GM23338 (cell line): ENCODE results near the gene FHIT. TPM values are rescaled to one million over a fixed set of nuclear protein-coding genes. Genes with fewer than 3 reads are reported as not detected.

Experiments
- ATAC-seq: fragments of 200-7000 bp; cut with Tn5 transposase; 3 replicates; pipeline ENCODE4 v1.9.1; 2020
- DNase-seq: peaks from one replicate; pipeline ENCODE4 v3.0.0-alpha.2; 2015; ENCODE audit warnings: low spot score
- H2AFZ ChIP-seq: fragments of 200-600 bp; sonication (generic); 2 replicates; pipeline ENCODE4 v1.8.0; 2016; ENCODE audit warnings: antibody characterized with exemption, mild to moderate bottlenecking, moderate library complexity
- H3F3A ChIP-seq: fragments of 200-600 bp; sonication (generic); replicated peaks from 2 replicates; pipeline ENCODE4 v1.8.0; 2017; ENCODE audit warnings: antibody characterized with exemption, mixed run types, low read depth
- H3K27ac ChIP-seq: fragments of 200-600 bp; sonication (generic); 2 replicates; pipeline ENCODE4 v1.6.1; 2016; ENCODE audit warnings: low read depth
- H3K27me3 ChIP-seq: fragments of 200-600 bp; sonication (generic); 2 replicates; pipeline ENCODE4 v1.8.0; 2016; ENCODE audit warnings: mild to moderate bottlenecking, mixed run types, moderate library complexity; ENCODE audit not compliant: insufficient read depth
- H3K36me3 ChIP-seq: fragments of 200-600 bp; sonication (generic); 2 replicates; pipeline ENCODE4 v1.8.0; 2016; ENCODE audit warnings: mild to moderate bottlenecking; ENCODE audit not compliant: insufficient read depth
- H3K4me1 ChIP-seq: fragments of 200-600 bp; sonication (generic); 2 replicates; pipeline ENCODE4 v1.8.0; 2016; ENCODE audit warnings: mild to moderate bottlenecking, moderate library complexity; ENCODE audit not compliant: insufficient read depth
- H3K4me2 ChIP-seq: fragments of 200-600 bp; sonication (generic); 2 replicates; pipeline ENCODE4 v1.7.1; 2017; ENCODE audit warnings: mixed run types
- H3K4me3 ChIP-seq: fragments of 200-600 bp; sonication (generic); 2 replicates; pipeline ENCODE4 v1.6.1; 2016; ENCODE audit warnings: mixed run types
- H3K79me2 ChIP-seq: fragments of 200-600 bp; sonication (generic); replicated peaks from 2 replicates; pipeline ENCODE4 v1.8.0; 2017; ENCODE audit warnings: mild to moderate bottlenecking; ENCODE audit not compliant: insufficient read depth
- H3K9me2 ChIP-seq: fragments of 200-600 bp; sonication (generic); 2 replicates; pipeline ENCODE4 v1.8.0; 2017; ENCODE audit not compliant: insufficient read depth
- H4K20me1 ChIP-seq: fragments of 200-600 bp; sonication (generic); replicated peaks from 2 replicates; pipeline ENCODE4 v1.8.0; 2017; ENCODE audit warnings: mild to moderate bottlenecking; ENCODE audit not compliant: insufficient read depth
- H3K27ac Mint-ChIP-seq: 2 replicates; pipeline ENCODE4 v1.8.0; 2020; ENCODE audit warnings: inconsistent platforms, mild to moderate bottlenecking, moderate library complexity, mixed read lengths
- H3K27me3 Mint-ChIP-seq: 3 replicates; pipeline ENCODE4 v1.8.0; 2022; ENCODE audit warnings: low read depth, mild to moderate bottlenecking, moderate library complexity, mixed read lengths, inconsistent platforms; ENCODE audit not compliant: insufficient read depth, poor library complexity
- H3K36me3 Mint-ChIP-seq: 3 replicates; pipeline ENCODE4 v1.8.0; 2021; ENCODE audit warnings: low read depth, mild to moderate bottlenecking, inconsistent platforms, moderate library complexity, mixed read lengths
- H3K4me1 Mint-ChIP-seq: 3 replicates; pipeline ENCODE4 v1.8.0; 2020; ENCODE audit warnings: mild to moderate bottlenecking, inconsistent platforms, mixed read lengths
- H3K4me3 Mint-ChIP-seq: 3 replicates; pipeline ENCODE4 v1.8.0; 2021; ENCODE audit warnings: moderate library complexity, mild to moderate bottlenecking, inconsistent platforms, mixed read lengths
- H3K9me3 Mint-ChIP-seq: 3 replicates; pipeline ENCODE4 v1.8.0; 2020; ENCODE audit warnings: moderate library complexity, mild to moderate bottlenecking, inconsistent platforms, mixed read lengths
- CREB1 ChIP-seq: fragments of 250-450 bp; sonication (Bioruptor Pico); IDR thresholded peaks from 2 replicates; pipeline ENCODE4 v1.5.0; 2020; ENCODE audit warnings: low read depth, mild to moderate bottlenecking, moderate library complexity
- EZH2 ChIP-seq: fragments of 200-600 bp; sonication (generic); IDR thresholded peaks from one replicate; pipeline ENCODE4 v1.8.0; 2017; ENCODE audit warnings: antibody characterized with exemption, mild to moderate bottlenecking, low read depth; ENCODE audit not compliant: unreplicated experiment
- EZH2phosphoT487 ChIP-seq: fragments of 200-600 bp; sonication (generic); IDR thresholded peaks from one replicate; pipeline ENCODE4 v1.8.1; 2018; ENCODE audit warnings: antibody characterized with exemption; ENCODE audit not compliant: unreplicated experiment
- STAT1 ChIP-seq: IDR thresholded peaks from one replicate; pipeline ENCODE4 v1.6.1; 2016; ENCODE audit warnings: antibody characterized with exemption; ENCODE audit not compliant: unreplicated experiment
- ZNF114 ChIP-seq: fragments of 250-450 bp; sonication (Bioruptor Pico); IDR thresholded peaks from 2 replicates; pipeline ENCODE4 v1.5.0; 2020; ENCODE audit warnings: mild to moderate bottlenecking, moderate library complexity
- polyA plus RNA-seq: library from polyadenylated mRNA; unstranded; fragments of >200 nt; fragmentation: Nextera tagmentation; extraction: Ambion mirVana; gene quantifications from 2 replicates; pipeline ENCODE4 v1.2.1, GENCODE V29; 2016
- total RNA-seq: library from RNA; depleted of rRNA; stranded (reverse); fragments of >200 nt; shearing (Covaris generic); gene quantifications from 2 replicates; pipeline ENCODE4 v1.2.3, GENCODE V29; 2014
- TF ChIP-seq, protein P1 (sequence below): fragments of 250-450 bp; sonication (Bioruptor Pico); IDR thresholded peaks from 2 replicates; pipeline ENCODE4 v1.5.0; 2020; ENCODE audit warnings: mild to moderate bottlenecking, moderate library complexity

Gene FHIT
- total and polyA plus RNA-seq, 2 experiments from 2014 or later: 3.0 to 8.3 TPM

DNA sequence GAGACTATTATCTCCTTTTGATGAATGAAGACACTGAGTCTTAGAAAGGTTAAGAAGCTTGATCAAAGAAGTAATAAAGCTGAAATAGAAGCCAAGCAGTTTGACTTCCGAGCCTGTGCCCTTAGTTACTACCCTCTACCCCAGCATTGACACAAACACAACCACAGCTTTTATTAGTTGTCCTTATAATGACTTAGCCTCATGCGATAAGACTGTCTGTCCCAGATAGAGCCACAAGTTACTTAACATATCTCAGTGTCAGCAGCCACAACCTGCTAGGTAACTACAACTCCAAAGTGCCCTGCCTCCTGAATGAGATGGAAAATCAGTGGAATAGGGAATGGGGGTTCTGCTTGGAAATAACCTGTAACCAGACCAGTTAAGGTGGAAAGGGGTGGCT is 1419.9 kb downstream of the FHIT start (continued):
- no peak for TF ChIP-seq EZH2

DNA sequence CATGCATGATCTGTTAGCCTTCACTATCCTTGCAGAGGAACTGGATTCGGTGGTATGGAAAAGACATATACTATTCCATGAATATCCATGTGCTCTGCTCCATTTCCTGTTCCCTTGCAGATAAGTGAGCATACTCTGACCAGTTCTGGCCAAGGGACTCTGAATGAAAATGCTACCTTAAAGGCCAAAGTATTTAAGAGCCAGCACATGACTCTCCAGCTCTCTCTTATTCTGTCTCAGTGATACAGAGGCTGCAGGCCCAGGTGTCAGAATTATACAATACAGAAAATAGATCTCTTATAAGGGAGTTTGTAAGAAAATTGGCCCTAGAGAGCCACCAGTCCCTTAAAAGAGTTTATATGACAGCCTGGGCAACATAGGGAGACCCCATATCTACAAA is 1421.7 kb downstream of the FHIT start:
- Histone ChIP-seq H3K4me2 (no peak overlapping the region), H3K36me3 (no peaks in the 10 kb centered on the region), H3K79me2 (no peaks in the 10 kb centered on the region), H3K4me3 (no peak overlapping the region), H3K9me2 (0 out of 2 replicates have a peak, but pooled peaks cover 8% of the 10 kb centered on the region), H3K27ac (no peak overlapping the region), H3F3A (no peaks in the 10 kb centered on the region), H3K27me3 (no peaks in the 10 kb centered on the region), H3K4me1 (no peaks in the 10 kb centered on the region), H4K20me1 (no peaks in the 10 kb centered on the region), H2AFZ (no peak overlapping the region; the same call in 1 of the 2 replicates)
- TF ChIP-seq STAT1: no peak
- TF ChIP-seq CREB1 (CRISPR knock-in tag): no peak
- no peak for TF ChIP-seq EZH2phosphoT487
- TF ChIP-seq, protein P1, sequence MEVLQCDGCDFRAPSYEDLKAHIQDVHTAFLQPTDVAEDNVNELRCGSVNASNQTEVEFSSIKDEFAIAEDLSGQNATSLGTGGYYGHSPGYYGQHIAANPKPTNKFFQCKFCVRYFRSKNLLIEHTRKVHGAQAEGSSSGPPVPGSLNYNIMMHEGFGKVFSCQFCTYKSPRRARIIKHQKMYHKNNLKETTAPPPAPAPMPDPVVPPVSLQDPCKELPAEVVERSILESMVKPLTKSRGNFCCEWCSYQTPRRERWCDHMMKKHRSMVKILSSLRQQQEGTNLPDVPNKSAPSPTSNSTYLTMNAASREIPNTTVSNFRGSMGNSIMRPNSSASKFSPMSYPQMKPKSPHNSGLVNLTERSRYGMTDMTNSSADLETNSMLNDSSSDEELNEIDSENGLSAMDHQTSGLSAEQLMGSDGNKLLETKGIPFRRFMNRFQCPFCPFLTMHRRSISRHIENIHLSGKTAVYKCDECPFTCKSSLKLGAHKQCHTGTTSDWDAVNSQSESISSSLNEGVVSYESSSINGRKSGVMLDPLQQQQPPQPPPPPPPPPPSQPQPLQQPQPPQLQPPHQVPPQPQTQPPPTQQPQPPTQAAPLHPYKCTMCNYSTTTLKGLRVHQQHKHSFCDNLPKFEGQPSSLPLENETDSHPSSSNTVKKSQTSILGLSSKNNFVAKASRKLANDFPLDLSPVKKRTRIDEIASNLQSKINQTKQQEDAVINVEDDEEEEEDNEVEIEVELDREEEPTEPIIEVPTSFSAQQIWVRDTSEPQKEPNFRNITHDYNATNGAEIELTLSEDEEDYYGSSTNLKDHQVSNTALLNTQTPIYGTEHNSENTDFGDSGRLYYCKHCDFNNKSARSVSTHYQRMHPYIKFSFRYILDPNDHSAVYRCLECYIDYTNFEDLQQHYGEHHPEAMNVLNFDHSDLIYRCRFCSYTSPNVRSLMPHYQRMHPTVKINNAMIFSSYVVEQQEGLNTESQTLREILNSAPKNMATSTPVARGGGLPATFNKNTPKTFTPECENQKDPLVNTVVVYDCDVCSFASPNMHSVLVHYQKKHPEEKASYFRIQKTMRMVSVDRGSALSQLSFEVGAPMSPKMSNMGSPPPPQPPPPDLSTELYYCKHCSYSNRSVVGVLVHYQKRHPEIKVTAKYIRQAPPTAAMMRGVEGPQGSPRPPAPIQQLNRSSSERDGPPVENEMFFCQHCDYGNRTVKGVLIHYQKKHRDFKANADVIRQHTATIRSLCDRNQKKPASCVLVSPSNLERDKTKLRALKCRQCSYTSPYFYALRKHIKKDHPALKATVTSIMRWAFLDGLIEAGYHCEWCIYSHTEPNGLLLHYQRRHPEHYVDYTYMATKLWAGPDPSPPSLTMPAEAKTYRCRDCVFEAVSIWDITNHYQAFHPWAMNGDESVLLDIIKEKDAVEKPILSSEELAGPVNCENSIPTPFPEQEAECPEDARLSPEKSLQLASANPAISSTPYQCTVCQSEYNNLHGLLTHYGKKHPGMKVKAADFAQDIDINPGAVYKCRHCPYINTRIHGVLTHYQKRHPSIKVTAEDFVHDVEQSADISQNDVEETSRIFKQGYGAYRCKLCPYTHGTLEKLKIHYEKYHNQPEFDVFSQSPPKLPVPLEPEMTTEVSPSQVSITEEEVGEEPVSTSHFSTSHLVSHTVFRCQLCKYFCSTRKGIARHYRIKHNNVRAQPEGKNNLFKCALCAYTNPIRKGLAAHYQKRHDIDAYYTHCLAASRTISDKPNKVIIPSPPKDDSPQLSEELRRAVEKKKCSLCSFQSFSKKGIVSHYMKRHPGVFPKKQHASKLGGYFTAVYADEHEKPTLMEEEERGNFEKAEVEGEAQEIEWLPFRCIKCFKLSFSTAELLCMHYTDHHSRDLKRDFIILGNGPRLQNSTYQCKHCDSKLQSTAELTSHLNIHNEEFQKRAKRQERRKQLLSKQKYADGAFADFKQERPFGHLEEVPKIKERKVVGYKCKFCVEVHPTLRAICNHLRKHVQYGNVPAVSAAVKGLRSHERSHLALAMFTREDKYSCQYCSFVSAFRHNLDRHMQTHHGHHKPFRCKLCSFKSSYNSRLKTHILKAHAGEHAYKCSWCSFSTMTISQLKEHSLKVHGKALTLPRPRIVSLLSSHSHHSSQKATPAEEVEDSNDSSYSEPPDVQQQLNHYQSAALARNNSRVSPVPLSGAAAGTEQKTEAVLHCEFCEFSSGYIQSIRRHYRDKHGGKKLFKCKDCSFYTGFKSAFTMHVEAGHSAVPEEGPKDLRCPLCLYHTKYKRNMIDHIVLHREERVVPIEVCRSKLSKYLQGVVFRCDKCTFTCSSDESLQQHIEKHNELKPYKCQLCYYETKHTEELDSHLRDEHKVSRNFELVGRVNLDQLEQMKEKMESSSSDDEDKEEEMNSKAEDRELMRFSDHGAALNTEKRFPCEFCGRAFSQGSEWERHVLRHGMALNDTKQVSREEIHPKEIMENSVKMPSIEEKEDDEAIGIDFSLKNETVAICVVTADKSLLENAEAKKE (CRISPR knock-in tag): no peak
- no peak for TF ChIP-seq ZNF114 (CRISPR knock-in tag)
- TF ChIP-seq EZH2: no peak
- Mint-ChIP-seq H3K9me3 (no peaks in the 10 kb centered on the region), H3K27me3 (no peaks in the 10 kb centered on the region), H3K27ac (no peak overlapping the region), H3K36me3 (no peaks in the 10 kb centered on the region), H3K4me3 (no peak overlapping the region), H3K4me1 (peaks cover 7% of the 10 kb centered on the region; the same call in 2 of the 3 replicates)
- ATAC-seq: no peak
- DNase-seq: no peak
